Glomerular visceral epithelial cell (primary cell): Measurements from ENCODE around the gene PER2.
A peak's percentile ranks its signal among the peaks of the same experiment; 100 is the strongest.
"Not testable (repeated sequence)": the region's sequence is repeated elsewhere in the genome, so short reads cannot be mapped to it uniquely, and the experiment has no call there.

ENCODE experiments used
- DNase-seq: peaks from one replicate; pipeline ENCODE4 v3.0.0-alpha.2; 2016; ENCODE audit errors: extremely low spot score

The PER2 gene, protein sequence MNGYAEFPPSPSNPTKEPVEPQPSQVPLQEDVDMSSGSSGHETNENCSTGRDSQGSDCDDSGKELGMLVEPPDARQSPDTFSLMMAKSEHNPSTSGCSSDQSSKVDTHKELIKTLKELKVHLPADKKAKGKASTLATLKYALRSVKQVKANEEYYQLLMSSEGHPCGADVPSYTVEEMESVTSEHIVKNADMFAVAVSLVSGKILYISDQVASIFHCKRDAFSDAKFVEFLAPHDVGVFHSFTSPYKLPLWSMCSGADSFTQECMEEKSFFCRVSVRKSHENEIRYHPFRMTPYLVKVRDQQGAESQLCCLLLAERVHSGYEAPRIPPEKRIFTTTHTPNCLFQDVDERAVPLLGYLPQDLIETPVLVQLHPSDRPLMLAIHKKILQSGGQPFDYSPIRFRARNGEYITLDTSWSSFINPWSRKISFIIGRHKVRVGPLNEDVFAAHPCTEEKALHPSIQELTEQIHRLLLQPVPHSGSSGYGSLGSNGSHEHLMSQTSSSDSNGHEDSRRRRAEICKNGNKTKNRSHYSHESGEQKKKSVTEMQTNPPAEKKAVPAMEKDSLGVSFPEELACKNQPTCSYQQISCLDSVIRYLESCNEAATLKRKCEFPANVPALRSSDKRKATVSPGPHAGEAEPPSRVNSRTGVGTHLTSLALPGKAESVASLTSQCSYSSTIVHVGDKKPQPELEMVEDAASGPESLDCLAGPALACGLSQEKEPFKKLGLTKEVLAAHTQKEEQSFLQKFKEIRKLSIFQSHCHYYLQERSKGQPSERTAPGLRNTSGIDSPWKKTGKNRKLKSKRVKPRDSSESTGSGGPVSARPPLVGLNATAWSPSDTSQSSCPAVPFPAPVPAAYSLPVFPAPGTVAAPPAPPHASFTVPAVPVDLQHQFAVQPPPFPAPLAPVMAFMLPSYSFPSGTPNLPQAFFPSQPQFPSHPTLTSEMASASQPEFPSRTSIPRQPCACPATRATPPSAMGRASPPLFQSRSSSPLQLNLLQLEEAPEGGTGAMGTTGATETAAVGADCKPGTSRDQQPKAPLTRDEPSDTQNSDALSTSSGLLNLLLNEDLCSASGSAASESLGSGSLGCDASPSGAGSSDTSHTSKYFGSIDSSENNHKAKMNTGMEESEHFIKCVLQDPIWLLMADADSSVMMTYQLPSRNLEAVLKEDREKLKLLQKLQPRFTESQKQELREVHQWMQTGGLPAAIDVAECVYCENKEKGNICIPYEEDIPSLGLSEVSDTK (N-terminal part only)

DNA sequence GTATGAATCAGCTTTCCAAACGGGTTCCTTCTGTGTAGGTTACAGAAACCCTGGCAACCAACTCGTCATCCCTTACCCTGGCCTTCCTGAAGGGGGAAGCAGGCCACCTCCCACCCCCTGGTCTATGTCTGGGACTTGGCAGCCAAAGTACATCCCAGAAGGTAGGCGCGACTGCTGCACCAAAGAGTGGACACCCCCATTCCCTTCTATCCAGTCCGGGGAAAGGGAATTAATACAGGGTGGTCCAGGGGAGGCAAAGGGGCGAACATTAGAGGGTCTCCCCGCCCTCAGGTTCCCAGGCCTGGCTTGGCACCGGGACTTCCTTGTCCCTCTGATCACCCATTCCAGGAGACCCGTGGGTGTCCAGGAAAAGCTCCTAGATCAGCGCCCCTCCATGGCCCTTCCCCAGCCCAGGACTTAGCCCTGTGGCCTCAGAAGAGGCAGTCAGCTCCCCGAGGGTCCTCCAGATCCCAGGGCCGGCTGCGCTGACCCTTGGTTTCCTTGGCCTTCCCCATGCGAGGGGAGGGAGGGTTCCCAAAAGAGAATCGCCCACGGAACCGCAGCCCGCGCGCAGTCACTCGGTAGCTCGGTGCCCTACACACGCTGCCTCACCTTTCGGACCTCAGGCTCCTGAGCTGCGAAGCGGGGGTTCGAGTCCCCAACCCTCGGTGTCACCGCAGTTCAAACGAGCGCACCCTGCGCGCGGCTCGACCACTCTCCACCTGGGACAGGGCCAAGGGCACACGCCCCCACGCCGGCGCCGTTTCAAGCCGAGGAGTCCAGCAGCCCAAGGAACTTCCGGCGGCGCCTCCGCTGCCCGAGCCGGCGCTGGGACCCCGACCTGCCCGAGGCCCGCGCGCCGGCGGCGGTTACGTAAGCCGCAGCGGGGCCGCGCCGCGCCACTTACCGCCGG lies at the start of gene PER2:
TSS of gene PER2 (minus strand) at position 874 of the 913 bp plus-strand sequence. CDS start 10,674 bp downstream, outside the sequence.
- DNase-seq: peak; percentile 87

DNA sequence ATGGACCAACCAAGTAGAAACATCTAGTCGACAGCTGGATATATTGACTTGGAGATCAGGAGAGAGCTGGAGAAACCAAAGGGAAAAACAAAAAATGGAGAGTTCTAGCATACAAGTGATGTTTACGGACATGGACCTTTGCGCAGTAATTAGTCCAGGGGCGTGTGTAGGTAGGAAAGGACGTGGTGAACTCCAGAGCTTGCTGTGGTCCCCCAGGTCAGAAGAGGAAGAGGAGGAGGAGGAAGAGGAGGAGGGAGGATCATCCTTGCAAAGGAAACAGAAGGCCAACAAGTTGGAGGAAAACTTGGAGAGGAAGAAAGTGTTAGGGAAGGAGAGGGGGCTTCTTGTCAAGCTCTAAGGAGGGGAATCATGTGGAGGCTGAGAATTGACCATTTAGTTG lies 49.4 kb upstream of the PER2 start:
- DNase-seq: no peak

GRCh38 chr2:238336793-238337444 lies 48.5 kb upstream of the PER2 start:
- no peak for DNase-seq

- DNase-seq: peak; percentile 58
Observed at GRCh38 chr2:238336151-238336550, 47.7 kb upstream of the PER2 start.

DNA sequence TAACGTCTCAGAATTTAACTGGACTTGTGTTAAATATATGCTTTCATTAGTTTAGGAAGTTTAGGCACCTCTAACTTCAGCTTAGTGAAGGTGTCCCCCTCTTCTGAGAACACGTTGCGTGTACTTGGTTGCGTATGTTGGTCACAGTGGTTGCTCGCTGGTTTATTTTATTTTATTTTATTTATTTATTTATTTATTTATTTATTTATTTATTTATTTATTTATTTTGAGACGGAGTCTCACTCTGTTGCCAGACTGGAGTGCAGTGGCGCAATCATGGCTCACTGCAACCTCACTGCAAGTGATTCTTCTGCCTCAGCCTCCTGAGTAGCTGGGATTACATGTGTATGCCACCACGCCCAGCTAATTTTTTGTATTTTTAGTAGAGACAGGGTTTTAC lies 47.2 kb upstream of the PER2 start:
- not testable (repeated sequence) for DNase-seq

DNA sequence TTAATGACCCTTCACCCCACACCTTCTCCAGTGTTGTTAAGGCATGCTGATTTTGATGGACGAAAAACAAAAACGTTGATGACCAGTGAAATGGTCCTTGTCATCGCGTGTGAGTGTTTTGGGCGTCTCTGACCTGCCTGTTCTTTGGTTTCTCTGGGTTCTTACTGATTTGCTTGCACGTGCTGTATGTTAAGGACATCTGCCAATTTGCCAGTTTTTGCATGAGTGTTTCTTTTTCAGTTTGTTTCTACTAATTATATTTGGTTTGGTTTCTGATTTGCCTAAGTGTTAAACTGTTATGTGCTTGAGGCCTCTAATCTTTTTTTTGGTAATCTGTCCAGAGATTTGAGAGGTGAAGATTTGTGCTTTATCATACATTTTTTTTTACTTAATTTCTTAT lies 46.5 kb upstream of the PER2 start:
- no peak for DNase-seq

DNA sequence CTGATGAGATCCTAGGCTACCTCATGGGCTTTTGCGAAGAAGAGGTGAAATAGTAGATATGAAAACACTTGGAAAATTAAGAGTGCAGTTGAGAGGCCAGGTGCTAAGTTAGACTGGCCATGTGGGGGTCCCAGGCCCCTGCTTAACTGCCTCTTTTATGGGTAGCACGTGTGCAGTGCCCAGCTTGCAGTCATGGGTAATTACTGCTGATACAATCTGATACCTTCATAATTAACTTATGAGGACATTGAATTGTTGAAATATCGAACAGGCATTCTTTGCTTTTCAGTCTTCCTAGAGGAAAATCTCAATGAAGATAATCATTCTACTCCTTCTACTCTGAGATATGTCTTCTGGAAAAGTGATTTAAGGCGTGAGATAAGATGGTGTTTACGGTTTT lies 43.5 kb upstream of the PER2 start:
- no peak for DNase-seq

GRCh38 chr2:238330391-238330790 lies 42.0 kb upstream of the PER2 start:
- no peak for DNase-seq

DNA sequence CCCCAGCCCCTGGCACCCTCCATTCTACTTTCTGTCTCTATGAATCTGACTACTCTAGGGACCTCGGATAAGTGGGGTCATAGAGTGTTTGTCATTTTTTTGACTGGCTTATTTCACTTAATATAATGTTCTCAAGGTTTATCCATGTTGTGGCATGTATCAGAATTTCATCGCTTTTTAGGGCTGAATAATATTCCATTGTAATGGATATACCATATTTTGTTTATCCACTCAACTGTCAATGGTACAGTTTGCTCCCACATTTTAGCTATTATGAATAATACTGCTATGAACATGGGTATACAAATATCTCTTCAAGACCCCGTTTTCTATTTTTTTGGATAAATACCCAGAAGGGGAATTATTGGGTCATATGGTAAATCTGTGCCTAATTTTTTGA lies 39.3 kb upstream of the PER2 start:
- DNase-seq: no peak

DNA sequence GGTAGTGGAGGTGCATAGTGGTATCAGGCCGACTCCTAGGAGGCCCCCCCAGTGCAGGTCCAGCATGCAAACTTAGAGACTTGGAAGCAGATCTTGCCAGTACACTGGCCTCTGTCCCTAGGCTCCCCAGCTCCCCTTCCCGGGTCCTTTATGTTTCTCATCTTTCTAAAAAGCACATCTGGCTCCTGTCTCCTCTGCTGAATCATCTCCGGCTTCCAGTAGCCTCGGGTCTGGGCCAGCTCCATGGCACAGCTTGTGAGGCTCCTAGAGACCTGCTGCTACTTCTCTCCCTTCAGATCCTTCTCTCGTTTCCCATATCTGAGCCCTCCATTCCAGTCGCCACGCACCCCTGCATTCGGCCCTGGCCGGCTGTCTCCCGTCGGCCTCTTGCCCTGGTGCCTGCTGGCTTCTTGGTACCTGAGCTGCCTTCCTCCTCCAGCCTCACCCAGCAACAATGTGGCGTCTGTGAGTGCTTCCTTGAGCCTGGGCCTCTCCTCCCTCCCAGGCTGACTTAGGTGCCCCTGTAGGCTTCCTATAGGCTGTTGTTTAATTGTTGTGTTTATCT lies 38.5 kb upstream of the PER2 start:
- no peak for DNase-seq

- DNase-seq: no peak
Observed at GRCh38 chr2:238325694-238326093, 37.3 kb upstream of the PER2 start.

GRCh38 chr2:238324248-238324647 lies 35.8 kb upstream of the PER2 start:
- not testable (repeated sequence) for DNase-seq

- no peak for DNase-seq
Observed at GRCh38 chr2:238322001-238322411, 33.6 kb upstream of the PER2 start.

DNA sequence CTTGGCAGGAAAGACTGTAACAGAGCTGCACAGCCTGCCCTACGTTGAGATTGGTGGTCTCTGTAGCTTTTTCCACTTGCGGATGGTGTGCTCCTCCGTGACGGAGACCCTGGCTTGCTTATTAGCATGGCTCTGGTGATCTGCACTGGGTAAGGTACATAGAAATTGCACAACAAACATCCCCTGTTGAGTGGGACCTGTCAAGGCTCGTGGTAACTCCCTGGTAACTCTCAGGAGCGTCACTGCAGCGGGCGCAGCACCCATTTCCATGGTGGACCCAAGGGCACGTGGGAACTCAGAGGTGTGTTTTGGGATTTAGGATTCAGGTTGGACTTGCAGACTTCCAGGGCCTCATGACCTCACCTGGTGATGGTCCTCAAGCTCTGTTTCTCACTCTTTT lies 33.1 kb upstream of the PER2 start:
- DNase-seq: no peak

DNA sequence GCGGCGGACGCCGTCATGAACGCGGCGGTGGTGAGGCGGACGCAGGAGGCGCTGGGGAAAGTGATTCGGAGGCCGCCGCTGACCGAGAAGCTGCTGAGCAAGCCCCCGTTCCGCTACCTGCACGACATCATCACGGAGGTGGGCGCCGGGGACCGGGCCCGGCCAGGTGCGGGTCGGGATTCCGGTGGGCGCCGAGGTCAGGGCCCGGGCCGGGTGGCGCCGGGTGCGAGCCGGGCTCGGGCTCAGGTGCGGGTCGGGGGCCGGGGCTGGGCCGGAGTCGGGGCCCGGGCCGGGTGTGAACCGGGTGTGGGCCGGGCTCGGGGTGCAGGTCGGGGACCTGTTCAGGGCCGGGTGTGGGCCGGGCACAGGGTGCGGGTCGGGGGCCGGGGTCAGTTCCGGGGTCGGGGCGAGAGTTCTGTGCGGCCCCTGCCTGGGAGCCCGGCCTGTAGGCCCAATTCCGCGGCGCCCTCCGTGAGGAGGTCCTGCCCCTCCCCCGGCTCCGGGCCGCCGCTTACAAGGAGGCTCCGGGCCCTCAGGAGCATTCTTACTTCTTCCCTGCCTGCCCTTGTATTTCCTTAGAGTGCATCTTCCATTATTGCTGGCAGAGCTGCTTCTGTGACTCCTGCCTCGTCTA lies 32.4 kb upstream of the PER2 start:
- DNase-seq: peak; percentile 32

DNA sequence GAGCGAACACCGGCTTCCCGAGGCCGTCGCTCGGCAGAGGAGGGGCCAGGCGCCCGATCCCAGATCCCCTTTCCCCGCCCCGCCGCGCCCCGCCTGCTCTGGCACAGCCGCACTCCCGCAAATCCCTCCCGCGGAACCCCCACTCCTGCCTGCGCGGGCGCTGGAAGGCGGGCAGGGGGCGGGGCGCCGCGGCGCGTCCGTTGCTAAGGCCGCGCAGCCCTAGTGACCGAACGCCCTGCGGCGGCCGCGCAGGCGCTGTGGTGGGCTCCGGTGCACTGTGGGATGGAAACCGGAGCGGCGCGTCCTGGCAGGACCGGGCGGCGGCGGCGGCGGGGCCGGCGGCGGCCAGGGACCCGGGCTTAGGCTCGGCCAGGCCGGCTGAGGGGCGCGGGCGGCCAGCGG lies 31.8 kb upstream of the PER2 start, which contains the start of gene TRAF3IP1:
TSS of gene TRAF3IP1 (plus strand) at position 273 of the 402 bp plus-strand sequence. CDS start 145 bp downstream, outside the sequence.
- peak; percentile 95 for DNase-seq

DNA sequence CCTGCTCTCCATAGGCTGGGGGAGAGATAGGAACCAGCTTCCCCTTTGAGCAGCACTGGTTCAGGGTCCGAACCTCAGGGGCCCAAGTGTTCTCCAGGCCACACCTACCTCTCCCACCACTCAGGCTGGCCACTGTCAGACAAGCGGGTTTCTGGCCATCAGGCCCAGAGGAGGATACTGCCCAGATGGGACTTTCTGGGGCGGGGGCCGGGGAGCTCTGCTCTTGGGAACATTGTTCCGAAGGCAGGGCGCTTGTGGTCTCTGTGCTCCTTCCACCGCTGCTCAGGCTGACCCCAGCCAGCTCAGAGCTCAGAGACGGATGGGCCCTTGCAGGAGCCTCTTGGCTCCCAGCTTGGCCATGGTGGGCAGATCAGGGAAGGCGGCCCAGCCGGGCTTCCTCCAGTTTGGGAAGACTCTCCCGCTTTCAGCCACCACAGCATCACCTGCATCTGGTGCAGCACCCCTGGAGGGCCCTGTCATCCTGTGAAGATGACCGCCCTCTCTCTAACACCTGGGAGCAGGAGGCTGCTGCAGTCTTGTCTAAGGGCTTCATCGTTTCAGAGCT lies 26.7 kb upstream of the PER2 start:
- DNase-seq: no peak

DNA sequence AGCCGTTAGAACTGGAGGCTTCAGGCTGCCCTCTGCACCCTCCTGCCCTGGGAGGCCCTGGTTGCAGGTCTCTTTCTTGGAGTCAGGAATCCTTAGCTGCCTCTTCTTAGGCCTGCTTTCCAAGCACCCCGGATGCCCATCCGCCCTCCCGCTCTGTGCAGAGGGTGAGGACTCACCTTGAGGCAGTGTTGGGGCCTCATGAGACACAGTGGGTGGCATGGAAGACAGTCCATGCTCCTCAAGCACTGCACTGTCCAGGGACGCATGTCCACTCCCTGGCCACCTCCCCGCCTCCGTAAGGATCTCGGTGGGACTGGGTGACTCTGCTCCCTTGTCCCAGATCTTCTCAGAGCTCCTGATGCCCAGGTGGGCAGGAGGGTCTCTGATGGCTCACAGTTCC lies 26.2 kb upstream of the PER2 start:
- no peak for DNase-seq

GRCh38 chr2:238313991-238314350 lies 25.6 kb upstream of the PER2 start:
- DNase-seq: no peak
